GM19467 (cell line): ENCODE results near the gene EEA1.

Experiments
- ATAC-seq: cut with Tn5 transposase; IDR thresholded peaks from one replicate; pipeline ENCODE4 v1.9.1; 2021; ENCODE audit warnings: mild to moderate bottlenecking, moderate library complexity; ENCODE audit not compliant: unreplicated experiment

The EEA1 gene

GRCh38 chr12:92897844-92898243, 31.3 kb downstream of the EEA1 start:
- ATAC-seq, result no peak

- no peak for ATAC-seq
Observed at GRCh38 chr12:92890601-92891106, 38.4 kb downstream of the EEA1 start.

- no peak for ATAC-seq
Observed at GRCh38 chr12:92886131-92886530, 43.0 kb downstream of the EEA1 start.

DNA sequence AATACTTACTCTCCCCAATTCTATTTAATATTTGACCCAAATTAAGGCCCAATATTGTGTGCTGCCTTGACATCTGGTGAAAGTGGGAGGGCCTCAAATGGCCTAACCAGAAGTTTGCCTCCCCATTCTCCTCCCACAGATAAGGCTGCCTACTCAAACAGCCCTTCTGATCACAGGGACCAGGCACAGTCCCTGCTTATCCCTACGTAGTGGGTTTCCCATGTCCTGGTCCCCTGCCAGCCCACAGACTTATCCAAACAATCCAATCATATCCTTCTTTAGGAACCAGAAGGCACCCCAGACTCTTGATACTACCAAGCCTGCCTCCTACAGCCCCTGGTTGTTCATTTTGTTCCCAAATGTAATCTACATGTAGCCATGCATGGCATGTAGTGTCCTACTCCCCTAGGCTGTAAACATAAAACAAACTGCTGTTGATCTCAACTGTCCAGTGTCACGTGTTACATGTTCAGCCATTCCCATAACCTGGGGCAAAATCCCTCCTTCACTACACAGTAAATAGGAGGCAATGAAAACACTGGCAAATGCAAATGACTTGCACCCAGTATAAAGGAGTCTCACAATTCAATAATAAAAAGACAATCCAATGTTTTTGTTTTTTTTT, 49.3 kb downstream of the EEA1 start:
- ATAC-seq, result no peak

- ATAC-seq, result no peak
Observed at GRCh38 chr12:92877904-92878303, 51.2 kb downstream of the EEA1 start.

DNA sequence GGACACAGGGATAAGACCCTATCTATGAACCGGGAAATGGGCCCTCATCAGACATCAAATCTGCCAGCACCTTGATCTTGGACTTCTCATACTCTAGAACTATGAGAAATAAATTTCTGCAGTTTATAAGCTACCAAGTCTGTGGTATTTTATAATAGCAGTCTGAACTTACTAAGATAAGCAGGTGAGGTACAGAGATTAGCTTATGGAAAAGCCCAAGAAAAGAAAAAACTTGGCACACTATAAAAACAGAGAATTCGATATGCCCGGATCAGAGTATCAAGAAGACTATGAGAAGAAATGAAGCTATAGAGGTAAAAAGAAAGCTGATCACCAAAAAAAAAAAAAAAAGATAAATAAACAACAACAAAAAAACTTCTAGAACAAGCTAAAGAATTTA, 52.6 kb downstream of the EEA1 start:
- ATAC-seq, result no peak

DNA sequence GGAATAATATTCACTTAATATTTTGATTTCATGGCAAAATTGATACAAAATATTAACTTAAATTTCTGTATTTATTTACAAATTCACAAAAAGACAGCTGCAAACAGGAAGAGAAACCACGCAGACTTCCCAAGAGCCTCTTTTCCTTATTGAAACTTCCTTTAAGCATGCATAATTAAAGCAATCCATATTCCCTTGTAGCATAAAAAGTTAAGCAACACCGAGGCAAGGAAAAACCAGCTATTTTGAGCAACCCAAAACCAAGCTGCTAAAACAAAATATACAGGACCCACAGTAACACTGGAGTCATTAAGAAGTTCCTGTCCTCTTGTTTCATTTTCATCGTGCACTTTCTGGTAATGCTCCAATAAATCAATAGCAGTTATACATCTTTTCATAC, 58.0 kb downstream of the EEA1 start:
- ATAC-seq, result no peak

- no peak for ATAC-seq
Observed at GRCh38 chr12:92866418-92866817, 62.7 kb downstream of the EEA1 start.

GRCh38 chr12:92863251-92863650, 65.8 kb downstream of the EEA1 start:
- no peak for ATAC-seq

DNA sequence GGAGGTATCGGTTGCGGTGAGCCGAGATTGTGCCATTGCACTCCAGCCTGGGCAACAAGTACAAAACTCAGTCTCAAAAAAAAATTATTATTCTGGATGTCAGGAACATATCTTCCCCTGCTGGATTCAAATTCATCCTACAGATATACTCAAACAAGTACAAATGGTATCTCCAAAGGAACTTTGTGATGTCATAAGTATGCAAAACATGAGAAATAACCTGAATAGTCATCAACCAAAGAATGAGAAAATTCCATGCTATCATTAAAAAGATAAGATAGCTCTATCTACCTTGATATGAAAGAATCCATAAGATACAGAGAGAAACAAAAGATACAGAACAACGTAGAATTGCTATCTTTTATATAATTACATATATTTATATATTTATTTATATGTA, 67.7 kb downstream of the EEA1 start:
- ATAC-seq, result no peak

DNA sequence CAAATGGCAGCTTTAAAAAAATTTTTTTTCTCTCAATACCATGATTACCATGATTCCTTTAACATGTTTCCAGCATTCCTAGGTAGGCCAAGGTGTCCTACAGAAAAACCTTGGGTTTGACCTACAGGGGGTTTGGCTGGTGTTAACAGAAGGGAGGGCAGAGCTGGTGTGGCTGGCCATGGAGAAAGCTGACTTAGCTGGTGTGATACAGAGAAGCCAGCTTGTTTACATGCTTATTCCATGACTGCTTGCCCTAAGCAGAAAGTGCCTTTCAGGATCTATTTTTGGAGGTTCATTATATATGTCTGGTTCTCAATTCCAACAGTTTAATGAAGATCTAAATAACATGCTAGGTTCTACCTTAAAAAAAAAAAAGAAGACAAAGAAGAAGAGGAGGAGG, 68.6 kb downstream of the EEA1 start:
- no peak for ATAC-seq

GRCh38 chr12:92859650-92860386, 69.3 kb downstream of the EEA1 start:
- no peak for ATAC-seq

DNA sequence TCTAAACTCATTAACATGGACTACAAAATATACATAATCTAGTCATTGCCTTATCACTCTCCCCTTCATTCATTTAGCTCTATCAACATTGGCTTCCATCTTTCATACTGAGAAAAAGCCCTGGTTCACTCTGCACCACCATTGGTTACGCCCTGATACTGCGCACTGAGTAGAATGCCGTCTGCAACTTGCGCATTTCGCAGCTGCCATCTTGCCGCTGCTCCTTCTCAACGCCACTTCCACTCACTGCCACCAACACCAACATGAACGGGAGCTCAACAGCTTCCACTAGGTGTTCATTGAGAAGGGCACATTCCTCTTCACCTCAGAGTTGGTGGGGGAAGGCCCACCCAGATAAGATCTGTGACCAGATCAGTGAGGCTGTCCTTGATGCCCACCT, 71.3 kb downstream of the EEA1 start:
- no peak for ATAC-seq

DNA sequence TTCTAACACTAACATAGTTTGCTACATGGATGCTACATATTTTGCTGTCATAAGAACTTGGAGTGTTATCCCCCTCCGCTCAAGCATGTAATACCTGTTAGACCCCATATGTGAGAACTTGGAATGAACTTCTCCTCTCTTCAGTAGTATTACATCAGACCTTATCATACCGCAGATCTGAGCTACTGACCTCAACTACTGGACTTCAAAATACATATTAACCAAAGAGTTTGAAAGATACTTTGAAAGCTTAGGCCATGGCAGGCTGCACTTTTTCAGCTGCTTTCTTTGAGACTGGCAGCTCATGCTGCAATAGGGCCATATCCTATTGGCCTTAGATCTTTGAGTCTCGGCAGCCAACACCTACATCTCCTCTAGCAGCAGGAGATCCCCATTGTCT, 74.8 kb downstream of the EEA1 start:
- no peak for ATAC-seq

DNA sequence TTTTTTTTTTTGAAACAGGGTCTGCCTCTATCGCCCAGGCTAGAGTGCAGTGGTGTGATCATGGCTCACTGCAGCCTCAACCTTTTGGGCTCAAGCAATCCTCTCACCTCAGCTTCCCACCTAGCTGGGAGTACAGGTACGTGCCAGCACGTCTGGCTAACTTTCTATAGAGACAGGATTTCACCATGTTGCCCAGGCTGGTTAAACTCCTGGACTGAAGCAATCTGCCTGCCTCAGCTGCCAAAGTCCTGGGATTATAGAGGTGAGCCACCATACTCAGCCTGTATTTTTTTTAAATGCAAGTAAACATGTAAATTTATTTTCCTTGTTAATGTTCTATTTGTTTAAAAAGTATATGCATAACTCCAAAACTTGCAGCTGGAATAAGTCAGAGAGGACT, 80.4 kb downstream of the EEA1 start:
- no peak for ATAC-seq

DNA sequence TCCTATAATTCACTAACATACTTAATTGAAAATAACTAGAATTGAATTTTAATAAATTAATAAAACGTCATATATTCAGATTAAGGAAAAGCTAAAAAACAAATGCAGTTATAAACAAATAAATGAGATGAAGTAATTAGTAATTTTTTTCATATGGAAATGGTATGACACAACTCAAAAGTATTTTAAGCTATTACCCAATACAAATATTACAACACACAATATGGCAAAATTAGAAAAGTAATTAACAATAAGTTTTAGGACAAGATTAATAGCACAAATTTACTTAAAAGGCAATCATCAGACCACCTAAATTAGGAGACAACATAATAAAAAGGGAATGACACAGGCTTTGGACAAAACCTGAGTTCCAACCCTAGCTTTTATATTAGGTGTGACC, 81.7 kb downstream of the EEA1 start:
- no peak for ATAC-seq

- no peak for ATAC-seq
Observed at GRCh38 chr12:92845329-92845728, 83.8 kb downstream of the EEA1 start.

GRCh38 chr12:92844151-92844763, 84.8 kb downstream of the EEA1 start:
- ATAC-seq, result no peak

DNA sequence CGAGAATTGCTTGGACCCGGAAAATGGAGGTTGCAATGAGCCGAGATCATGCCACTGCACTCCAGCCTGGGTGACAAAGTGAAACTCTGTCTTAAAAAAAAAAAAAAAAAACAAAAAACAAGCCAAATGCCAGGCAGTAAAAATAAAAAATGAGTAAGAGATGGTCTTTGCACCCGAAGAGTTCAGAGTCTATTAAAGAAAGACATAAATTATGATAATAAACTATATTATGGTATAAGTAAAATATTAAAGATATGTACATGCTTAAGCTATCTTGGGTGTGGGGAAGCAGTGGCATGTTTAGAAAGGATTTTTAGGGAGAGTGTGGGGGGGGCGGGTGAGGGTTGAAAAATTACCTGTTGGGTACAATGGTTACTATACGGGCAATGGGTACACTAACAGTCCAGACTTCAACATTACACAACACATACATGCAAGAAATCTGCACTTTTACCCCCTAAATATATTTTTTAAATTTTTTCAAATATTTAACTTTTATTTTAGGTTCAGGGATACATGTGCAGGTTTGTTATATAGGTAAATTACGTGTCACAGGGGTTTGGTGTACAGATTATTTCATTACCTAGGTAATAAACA, 99.3 kb downstream of the EEA1 start:
- ATAC-seq, result no peak

- no peak for ATAC-seq
Observed at GRCh38 chr12:92828565-92828964, 100.5 kb downstream of the EEA1 start.

GRCh38 chr12:92827836-92828431, 101.2 kb downstream of the EEA1 start:
- peak; percentile 56 for ATAC-seq
